ENCODE data around the gene PIGS. TPM values are rescaled to one million over a fixed set of nuclear protein-coding genes. Genes with fewer than 3 reads are reported as not detected.

The PIGS gene
- total and polyA plus RNA-seq, 7 donors, result 17.2 to 66.3 (median 33.7) TPM

GRCh38 chr17:28527859-28528258, 43.5 kb downstream of the PIGS start:
- DNase-seq, result no peak
- WGBS, 2 donors, result 15 to 71% methylated on average over 2 of the region's 2 CpGs
- Histone ChIP-seq H3K27ac (no peak overlapping the region), H3K9me3 (no peaks in the 10 kb centered on the region), H3K4me1 (no peaks in the 10 kb centered on the region), H3K36me3 (no peaks in the 10 kb centered on the region), H3K4me3 (no peak overlapping the region), H3K27me3 (peaks cover 0 to 5% (median 0%) of the 10 kb centered on the region in 3 donors)
- intact Hi-C loops (cut with DNase I), result no loop called here
- TF ChIP-seq EP300 (IDR thresholded peaks at IDR 0.05) (no peak), CTCF (IDR thresholded peaks at IDR 0.05) (no peak), POLR2AphosphoS5 (IDR thresholded peaks at IDR 0.05) (no peak), POLR2A (IDR thresholded peaks at IDR 0.05) (no peak)

- no peak for TF ChIP-seq POLR2AphosphoS5 (IDR thresholded peaks at IDR 0.05)
- TF ChIP-seq POLR2A (IDR thresholded peaks at IDR 0.05), result no peak
- no peak for TF ChIP-seq CTCF (IDR thresholded peaks at IDR 0.05)
- TF ChIP-seq EP300 (IDR thresholded peaks at IDR 0.05), result no peak
- intact Hi-C loops (cut with DNase I), result no loop called here
- Histone ChIP-seq H3K27me3 (peaks cover 0 to 5% (median 0%) of the 10 kb centered on the region in 3 donors), H3K36me3 (no peaks in the 10 kb centered on the region), H3K9me3 (no peaks in the 10 kb centered on the region), H3K27ac (no peak overlapping the region), H3K4me3 (no peak overlapping the region), H3K4me1 (no peaks in the 10 kb centered on the region)
- 89 to 94% methylated on average over 2 of the region's 2 CpGs for WGBS, 2 donors
- no peak for DNase-seq
Measured at GRCh38 chr17:28527181-28527681, 44.1 kb downstream of the PIGS start.

GRCh38 chr17:28526381-28526780, 44.9 kb downstream of the PIGS start:
- 64 to 79% methylated on average over 8 of the region's 8 CpGs for WGBS, 2 donors
- Histone ChIP-seq H3K9me3 (no peaks in the 10 kb centered on the region), H3K4me1 (no peaks in the 10 kb centered on the region), H3K27me3 (peaks cover 0 to 5% (median 0%) of the 10 kb centered on the region in 3 donors), H3K36me3 (no peaks in the 10 kb centered on the region), H3K27ac (no peak overlapping the region), H3K4me3 (no peak overlapping the region)
- intact Hi-C loops (cut with DNase I), result no loop called here
- DNase-seq, result no peak
- TF ChIP-seq POLR2AphosphoS5 (IDR thresholded peaks at IDR 0.05) (no peak), POLR2A (IDR thresholded peaks at IDR 0.05) (no peak), EP300 (IDR thresholded peaks at IDR 0.05) (no peak), CTCF (IDR thresholded peaks at IDR 0.05) (no peak)

- DNase-seq, result no peak
Measured at GRCh38 chr17:28524476-28525424, 46.6 kb downstream of the PIGS start.

More at GRCh38 chr17:28524476-28525424, 46.6 kb downstream of the PIGS start:
- 73 to 87% methylated on average over 25 of the region's 25 CpGs for WGBS, 2 donors
- Histone ChIP-seq H3K27ac (no peak overlapping the region), H3K4me1 (no peaks in the 10 kb centered on the region), H3K9me3 (no peaks in the 10 kb centered on the region), H3K4me3 (no peak overlapping the region), H3K27me3 (no peaks in the 10 kb centered on the region), H3K36me3 (no peaks in the 10 kb centered on the region)
- TF ChIP-seq CTCF (IDR thresholded peaks at IDR 0.05) (no peak), EP300 (IDR thresholded peaks at IDR 0.05) (no peak), POLR2AphosphoS5 (IDR thresholded peaks at IDR 0.05) (no peak), POLR2A (IDR thresholded peaks at IDR 0.05) (no peak)
- intact Hi-C loops (cut with DNase I), result no loop called here

Measured in sigmoid colon (tissue), 7 donors.